ENCODE measurements around the gene MBLAC1. TPM values are rescaled to one million over a fixed set of nuclear protein-coding genes. Genes with fewer than 3 reads are reported as not detected.
A peak's percentile ranks its signal among the peaks of the same experiment; 100 is the strongest.

Gene MBLAC1
- total and polyA plus RNA-seq, 9 of the 15 experiments (the other 6 are each of a cell fraction or from before 2014, with no cell fraction given), result 0.03 to 3.1 (median 0.52) TPM

- TF ChIP-seq ZBTB11 (CRISPR knock-in tag; IDR thresholded peaks at IDR 0.05) (peak in 2 of 3 experiments; percentile 44 to 90; a peak in 2 of 6 replicates), HMG20A (CRISPR knock-in tag; conservative IDR thresholded peaks at IDR 0.05) (no peak), NFE2 (IDR thresholded peaks at IDR 0.05; ENCODE audit: low read depth) (no peak), ZNF76 (CRISPR knock-in tag; IDR thresholded peaks at IDR 0.05; ENCODE audit: borderline replicate concordance) (no peak), CCAR2 (IDR thresholded peaks at IDR 0.05; ENCODE audit: low read depth, low read length) (no peak), RBM22 (IDR thresholded peaks at IDR 0.05; ENCODE audit: low read depth, low read length, poor library complexity, severe bottlenecking) (no peak), MXI1 (IDR thresholded peaks at IDR 0.05; ENCODE audit: low read depth, low read length) (no peak), MBD1 (CRISPR knock-in tag; IDR thresholded peaks at IDR 0.05) (no peak), HNRNPH1 (optimal IDR thresholded peaks at IDR 0.05; ENCODE audit: low read depth, low read length) (no peak), ZMIZ1 (IDR thresholded peaks at IDR 0.05; ENCODE audit: low read depth in 2 of 2, low read length in 2 of 2) (no peak), HNRNPK (IDR thresholded peaks at IDR 0.05; ENCODE audit: low read depth, low read length, poor library complexity, severe bottlenecking) (no peak), ZKSCAN8 (CRISPR knock-in tag; IDR thresholded peaks at IDR 0.05) (no peak), ZNF134 (CRISPR knock-in tag; conservative IDR thresholded peaks at IDR 0.05) (no peak), ELF4 (CRISPR knock-in tag; IDR thresholded peaks at IDR 0.05) (no peak), TEAD4 (IDR thresholded peaks at IDR 0.05; ENCODE audit: low read length) (0 out of 2 replicates have a peak, but pooled peaks have one; percentile 22), TEAD4 (CRISPR knock-in tag; IDR thresholded peaks at IDR 0.05; ENCODE audit: borderline replicate concordance) (no peak)
Observed at GRCh38 chr7:100126931-100127865, at the start of gene MBLAC1 (continued).
